ENCODE measurements around the gene MLXIP. TPM values are rescaled to one million over a fixed set of nuclear protein-coding genes. Genes with fewer than 3 reads are reported as not detected.
"Not testable (repeated sequence)": the region's sequence is repeated elsewhere in the genome, so short reads cannot be mapped to it uniquely, and the experiment has no call there.

The MLXIP gene
- total and polyA plus RNA-seq, 9 of the 15 experiments (the other 6 are each of a cell fraction or from before 2014, with no cell fraction given), result 2.2 to 66.3 (median 18.1) TPM

GRCh38 chr12:122117979-122118378, 39.4 kb downstream of the MLXIP start (continued):
- TF ChIP-seq, protein P1, sequence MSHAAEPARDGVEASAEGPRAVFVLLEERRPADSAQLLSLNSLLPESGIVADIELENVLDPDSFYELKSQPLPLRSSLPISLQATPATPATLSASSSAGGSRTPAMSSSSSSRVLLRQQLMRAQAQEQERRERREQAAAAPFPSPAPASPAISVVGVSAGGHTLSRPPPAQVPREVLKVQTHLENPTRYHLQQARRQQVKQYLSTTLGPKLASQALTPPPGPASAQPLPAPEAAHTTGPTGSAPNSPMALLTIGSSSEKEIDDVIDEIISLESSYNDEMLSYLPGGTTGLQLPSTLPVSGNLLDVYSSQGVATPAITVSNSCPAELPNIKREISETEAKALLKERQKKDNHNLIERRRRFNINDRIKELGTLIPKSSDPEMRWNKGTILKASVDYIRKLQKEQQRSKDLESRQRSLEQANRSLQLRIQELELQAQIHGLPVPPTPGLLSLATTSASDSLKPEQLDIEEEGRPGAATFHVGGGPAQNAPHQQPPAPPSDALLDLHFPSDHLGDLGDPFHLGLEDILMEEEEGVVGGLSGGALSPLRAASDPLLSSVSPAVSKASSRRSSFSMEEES (CRISPR knock-in tag; IDR thresholded peaks at IDR 0.05), result no peak
- TF ChIP-seq RB1 (IDR thresholded peaks at IDR 0.05; ENCODE audit: low read depth), result no peak
- no peak for TF ChIP-seq E2F1 (CRISPR knock-in tag; IDR thresholded peaks at IDR 0.05)
- TF ChIP-seq HMGXB4 (CRISPR knock-in tag; IDR thresholded peaks at IDR 0.05), result no peak
- no peak for TF ChIP-seq E4F1 (CRISPR knock-in tag; IDR thresholded peaks at IDR 0.05; ENCODE audit: borderline replicate concordance)
- TF ChIP-seq ZNF274 (IDR thresholded peaks at IDR 0.05; ENCODE audit: borderline replicate concordance, low read depth, low read length), result no peak
- no peak for TF ChIP-seq IFI16 (CRISPR knock-in tag; IDR thresholded peaks at IDR 0.05)
- TF ChIP-seq MIER1 (IDR thresholded peaks at IDR 0.05; ENCODE audit: low read depth), result no peak

GRCh38 chr12:122121341-122121740, 42.8 kb downstream of the MLXIP start:
- Histone ChIP-seq H4K20me1 (replicated peaks; ENCODE audit: control insufficient read depth, insufficient read depth, low read length) (peaks cover 54% of the 10 kb centered on the region), H3K4me1 (replicated peaks in 1 of 2; ENCODE audit: control insufficient read depth in 2 of 2, insufficient read depth in 2 of 2, low read length in 2 of 2) (peaks cover 16 to 25% of the 10 kb centered on the region in 2 experiments; a peak in 4 of 5 replicates), H3K9me1 (ENCODE audit: control insufficient read depth, insufficient read depth, low read length) (peaks cover 17% of the 10 kb centered on the region), H3K36me3 (ENCODE audit: control insufficient read depth, insufficient read depth, low read length) (peaks cover 41% of the 10 kb centered on the region; the same call in 2 of the 3 replicates), H3K79me2 (ENCODE audit: control insufficient read depth, insufficient read depth, low read length) (peaks cover 90% of the 10 kb centered on the region)
- H3K27me3 ChIP-seq (ENCODE audit: control insufficient read depth in 2 of 2, insufficient read depth in 2 of 2, low read length in 2 of 2); FAIRE-seq; ATAC-seq; H3K9me3 ChIP-seq (replicated peaks; ENCODE audit: control insufficient read depth, insufficient read depth, low read depth, low read length); H3K27ac ChIP-seq (ENCODE audit: extremely low read depth, low read depth, low read length); DNase-seq (ENCODE audit: extremely low read depth in 1 of 4, low spot score in 3 of 4); BruUV-seq (replicated peaks); POLR2A ChIA-PET; intact Hi-C loops (cut with micrococcal nuclease); H3K9ac ChIP-seq (ENCODE audit: insufficient read depth in 1 of 2, low read depth in 2 of 2, low read length in 2 of 2); H3K4me2 ChIP-seq (ENCODE audit: insufficient read depth, low read length); H2AFZ ChIP-seq (ENCODE audit: low read depth, low read length); H3K4me3 ChIP-seq: not testable (repeated sequence)
- 83% methylated on average over 9 of the region's 11 CpGs for WGBS (ENCODE audit: insufficient coverage, low coverage, missing lambda C conversion rate)
- in situ Hi-C loops (cut with MboI), result loop anchor here (5.0 kb wide), 1 partner anchor 64 kb away; no protein-coding TSS in a partner anchor
- CTCF ChIA-PET (ENCODE audit: low intra/inter-chr PET ratio), result interaction anchor here (2.4 to 4.1 kb wide), 2 partner anchors 67 to 327 kb away, joined by 13 to 76 read pairs; partner anchors contain the start of gene RHOF

Data from K562 (cell line).